ENCODE measurements around the gene PI4K2A. TPM values are rescaled to one million over a fixed set of nuclear protein-coding genes. Genes with fewer than 3 reads are reported as not detected.

The PI4K2A gene
- total and polyA plus RNA-seq, 2 donors (not counting 1 experiment from before 2014, with no cell fraction given): 7.9 to 17.7 TPM

DNA sequence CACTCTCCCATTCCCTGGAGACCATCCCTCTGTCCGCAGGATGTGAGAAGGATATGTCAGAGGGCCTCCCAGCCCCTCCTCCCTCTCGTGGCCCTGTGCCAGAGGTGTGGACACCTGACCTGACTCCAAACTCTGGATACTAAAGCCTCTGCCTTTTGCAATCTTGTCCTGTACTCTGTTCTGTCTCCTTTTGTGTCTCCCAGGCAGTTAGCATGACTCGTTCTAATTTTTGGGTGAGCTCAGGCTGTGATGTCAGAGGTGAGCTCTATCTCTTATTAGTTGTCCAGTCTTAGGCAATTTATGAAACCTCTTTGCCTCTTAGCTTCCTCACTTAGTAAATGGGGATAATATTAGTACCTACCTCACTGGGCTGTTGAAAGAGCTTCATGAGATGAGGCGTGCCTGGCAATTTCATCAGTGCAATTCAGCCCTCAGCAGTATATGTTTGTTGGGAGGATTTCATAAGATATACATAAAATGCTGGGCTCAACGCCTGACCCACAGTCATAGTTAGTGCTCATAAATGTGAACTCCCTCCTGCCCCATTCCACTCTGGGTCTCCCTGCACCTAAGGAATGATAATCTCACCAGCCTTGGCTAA, 84.0 kb downstream of the PI4K2A start:
- Histone ChIP-seq H2AFZ (ENCODE audit: insufficient read depth, low read depth, low read length, poor library complexity, severe bottlenecking) (no peak overlapping the region), H3K9ac (ENCODE audit: low read length) (no peak overlapping the region), H3K36me3 (replicated peaks in 1 of 2; ENCODE audit: control extremely low read depth in 1 of 2, control insufficient read depth in 1 of 2, extremely low read depth in 1 of 2, insufficient read depth in 2 of 2, low read length in 1 of 2) (no peaks in the 10 kb centered on the region), H3K4me2 (replicated peaks; ENCODE audit: low read depth, low read length, poor library complexity, severe bottlenecking) (no peak overlapping the region), H3K79me2 (ENCODE audit: control insufficient read depth, insufficient read depth, low read length) (no peaks in the 10 kb centered on the region), H3K9me3 (ENCODE audit: control extremely low read depth in 1 of 3, control insufficient read depth in 2 of 3, insufficient read depth in 1 of 3, low read length in 2 of 3) (no peaks in the 10 kb centered on the region), H4K20me1 (ENCODE audit: control insufficient read depth, insufficient read depth, low read length, poor library complexity, severe bottlenecking) (no peaks in the 10 kb centered on the region), H3K27me3 (replicated peaks in 1 of 4; ENCODE audit: control extremely low read depth in 1 of 4, control insufficient read depth in 3 of 4, insufficient read depth in 4 of 4, low read length in 3 of 4) (peaks cover 0 to 4% (median 0%) of the 10 kb centered on the region in 4 experiments), H3K4me3 (ENCODE audit: control extremely low read depth in 1 of 5, extremely low read depth in 1 of 5, insufficient read depth in 1 of 5, low read depth in 2 of 5, low read length in 4 of 5) (no peak overlapping the region), H3K27ac (ENCODE audit: low read length in 2 of 2) (no peak overlapping the region), H3K4me1 (ENCODE audit: control insufficient read depth in 2 of 2, insufficient read depth in 2 of 2, low read length in 2 of 2) (no peaks in the 10 kb centered on the region)
- no peak for ATAC-seq (ENCODE audit: low read depth)
- intact Hi-C loops (cut with micrococcal nuclease): no loop called here
- H3K27ac Mint-ChIP-seq: no peak overlapping the region
- no peak for DNase-seq
- H3K4me3 Mint-ChIP-seq: no peak overlapping the region
- TF ChIP-seq, protein P1, sequence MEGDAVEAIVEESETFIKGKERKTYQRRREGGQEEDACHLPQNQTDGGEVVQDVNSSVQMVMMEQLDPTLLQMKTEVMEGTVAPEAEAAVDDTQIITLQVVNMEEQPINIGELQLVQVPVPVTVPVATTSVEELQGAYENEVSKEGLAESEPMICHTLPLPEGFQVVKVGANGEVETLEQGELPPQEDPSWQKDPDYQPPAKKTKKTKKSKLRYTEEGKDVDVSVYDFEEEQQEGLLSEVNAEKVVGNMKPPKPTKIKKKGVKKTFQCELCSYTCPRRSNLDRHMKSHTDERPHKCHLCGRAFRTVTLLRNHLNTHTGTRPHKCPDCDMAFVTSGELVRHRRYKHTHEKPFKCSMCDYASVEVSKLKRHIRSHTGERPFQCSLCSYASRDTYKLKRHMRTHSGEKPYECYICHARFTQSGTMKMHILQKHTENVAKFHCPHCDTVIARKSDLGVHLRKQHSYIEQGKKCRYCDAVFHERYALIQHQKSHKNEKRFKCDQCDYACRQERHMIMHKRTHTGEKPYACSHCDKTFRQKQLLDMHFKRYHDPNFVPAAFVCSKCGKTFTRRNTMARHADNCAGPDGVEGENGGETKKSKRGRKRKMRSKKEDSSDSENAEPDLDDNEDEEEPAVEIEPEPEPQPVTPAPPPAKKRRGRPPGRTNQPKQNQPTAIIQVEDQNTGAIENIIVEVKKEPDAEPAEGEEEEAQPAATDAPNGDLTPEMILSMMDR (IDR thresholded peaks at IDR 0.05): no peak
- no peak for TF ChIP-seq EZH2 (IDR thresholded peaks at IDR 0.05; ENCODE audit: borderline replicate concordance, insufficient read depth, low read depth, low read length, poor library complexity, severe bottlenecking)
- ChIA-PET POLR2A (interaction anchor here (0.6 kb wide), 1 partner anchor 12 kb away, joined by 11 read pairs; no protein-coding TSS in a partner anchor), CTCF (interaction anchor here (0.7 to 5.1 kb wide), 11 partner anchors 10 to 1358 kb away, joined by 3 to 30 read pairs (median 4); partner anchors contain the start of genes AVPI1, MARVELD1 and ZFYVE27)
- no peaks in the 10 kb centered on the region for H3K9me3 Mint-ChIP-seq (ENCODE audit: insufficient read depth)
- WGBS (ENCODE audit: insufficient coverage): 94% methylated on average over 2 of the region's 5 CpGs
- H3K4me1 Mint-ChIP-seq: no peaks in the 10 kb centered on the region
- peaks cover 12% of the 10 kb centered on the region for H3K27me3 Mint-ChIP-seq

Other genes with a start within 250 kb of the PI4K2A start
- gene RRP12, start 239.3 kb upstream of the PI4K2A start, total RNA-seq: 33.6 and 35.7 TPM in 2 replicates
- 19.3 and 22.8 TPM in 2 replicates for gene RRP12, start 239.3 kb upstream of the PI4K2A start, polyA plus RNA-seq
- gene PGAM1, start 214.5 kb upstream of the PI4K2A start, total RNA-seq: 80.3 and 83.4 TPM in 2 replicates
- gene PGAM1, start 214.5 kb upstream of the PI4K2A start, polyA plus RNA-seq: 28.8 and 48.7 TPM in 2 replicates
- 44.5 and 49.0 TPM in 2 replicates for gene EXOSC1, start 194.7 kb upstream of the PI4K2A start, total RNA-seq
- 26.4 and 32.2 TPM in 2 replicates for gene EXOSC1, start 194.7 kb upstream of the PI4K2A start, polyA plus RNA-seq
- 35.6 and 41.5 TPM in 2 replicates for gene ZDHHC16, start 194.5 kb upstream of the PI4K2A start, total RNA-seq
- gene ZDHHC16, start 194.5 kb upstream of the PI4K2A start, polyA plus RNA-seq: 21.0 and 24.1 TPM in 2 replicates
- 78.0 and 82.1 TPM in 2 replicates for gene MMS19, start 142.2 kb upstream of the PI4K2A start, total RNA-seq
- gene MMS19, start 142.2 kb upstream of the PI4K2A start, polyA plus RNA-seq: 102 TPM in 2 replicates
- gene UBTD1, start 141.7 kb upstream of the PI4K2A start, total RNA-seq: 1.7 and 1.8 TPM in 2 replicates
- 1.2 and 1.3 TPM in 2 replicates for gene UBTD1, start 141.7 kb upstream of the PI4K2A start, polyA plus RNA-seq
- gene ANKRD2, start 67.9 kb upstream of the PI4K2A start, total RNA-seq: not detected in 2 replicates
- not detected in 2 replicates for gene ANKRD2, start 67.9 kb upstream of the PI4K2A start, polyA plus RNA-seq
- not detected in 2 replicates for gene HOGA1, start 56.3 kb upstream of the PI4K2A start, total RNA-seq
- not detected in 2 replicates for gene HOGA1, start 56.3 kb upstream of the PI4K2A start, polyA plus RNA-seq
- not detected in 2 replicates for gene C10orf62, start 51.0 kb upstream of the PI4K2A start, total RNA-seq
- gene C10orf62, start 51.0 kb upstream of the PI4K2A start, polyA plus RNA-seq: not detected in 2 replicates
- 2.8 TPM in 2 replicates for gene MORN4, start 7.2 kb upstream of the PI4K2A start, total RNA-seq
- 1.5 TPM in 2 replicates for gene MORN4, start 7.2 kb upstream of the PI4K2A start, polyA plus RNA-seq
- gene AVPI1, start 46.6 kb downstream of the PI4K2A start, total RNA-seq: 3.4 and 3.9 TPM in 2 replicates
- gene AVPI1, start 46.6 kb downstream of the PI4K2A start, polyA plus RNA-seq: 3.6 and 4.0 TPM in 2 replicates
- gene MARVELD1, start 73.1 kb downstream of the PI4K2A start, total RNA-seq: 0.54 and 0.80 TPM in 2 replicates
- 0.26 and 0.45 TPM in 2 replicates for gene MARVELD1, start 73.1 kb downstream of the PI4K2A start, polyA plus RNA-seq
- 79.0 and 79.7 TPM in 2 replicates for gene ZFYVE27, start 96.5 kb downstream of the PI4K2A start, total RNA-seq
- 50.4 and 55.2 TPM in 2 replicates for gene ZFYVE27, start 96.5 kb downstream of the PI4K2A start, polyA plus RNA-seq
- gene SFRP5, start 131.3 kb downstream of the PI4K2A start, total RNA-seq: not detected in 2 replicates
- gene SFRP5, start 131.3 kb downstream of the PI4K2A start, polyA plus RNA-seq: not detected in 2 replicates
- not detected in 2 replicates for gene GOLGA7B, start 209.2 kb downstream of the PI4K2A start, total RNA-seq
- 0.01 and 0.19 TPM in 2 replicates for gene GOLGA7B, start 209.2 kb downstream of the PI4K2A start, polyA plus RNA-seq

Measured in B cell (primary cell).